ENCODE results near the gene LIMCH1. TPM values are rescaled to one million over a fixed set of nuclear protein-coding genes. Genes with fewer than 3 reads are reported as not detected.

Gene LIMCH1
- total and polyA plus RNA-seq, 8 donors, result 4.7 to 37.1 (median 17.4) TPM

DNA sequence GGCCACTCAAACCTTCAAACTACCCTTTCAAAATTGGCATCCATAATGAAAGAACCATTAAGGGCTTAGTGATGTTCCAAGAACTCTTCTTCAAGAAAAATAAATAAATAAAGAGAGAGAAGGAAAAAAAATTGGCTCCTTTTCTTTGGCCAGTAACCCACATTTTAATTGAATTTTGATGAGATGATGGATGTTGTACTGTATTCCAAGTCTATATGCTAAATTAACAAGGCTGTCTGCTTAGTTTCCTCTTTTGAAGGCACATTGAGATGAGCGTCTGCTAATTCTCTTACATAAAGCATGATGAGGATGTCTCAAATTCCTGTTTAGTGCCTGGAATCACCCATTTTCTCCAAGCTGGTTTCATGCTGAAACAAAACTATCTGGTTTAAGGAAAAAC, 177.2 kb downstream of the LIMCH1 start:
- intact Hi-C loops (cut with DNase I; ENCODE audit: low total_unique reads), result no loop called here
- H3K4me3 ChIP-seq, result no peak overlapping the region
- H3K27me3 ChIP-seq, result peaks cover 0 to 23% (median 0%) of the 10 kb centered on the region in 3 donors
- peaks cover 0 to 5% (median 0%) of the 10 kb centered on the region in 4 donors for H3K9me3 ChIP-seq
- H3K4me1 ChIP-seq, result no peaks in the 10 kb centered on the region
- H3K36me3 ChIP-seq, result no peaks in the 10 kb centered on the region
- WGBS, 5 donors, result 61 to 85% (median 83%) methylated on average over 1 of the region's 1 CpG
- TF ChIP-seq CTCF (IDR thresholded peaks at IDR 0.05), result no peak
- no peak for TF ChIP-seq EP300 (IDR thresholded peaks at IDR 0.05)
- TF ChIP-seq POLR2A (IDR thresholded peaks at IDR 0.05), result no peak
- no peak for TF ChIP-seq POLR2AphosphoS5 (IDR thresholded peaks at IDR 0.05)
- H3K27ac ChIP-seq, result no peak overlapping the region
- peak in 1 of 2 donors; percentile 9 for DNase-seq

DNA sequence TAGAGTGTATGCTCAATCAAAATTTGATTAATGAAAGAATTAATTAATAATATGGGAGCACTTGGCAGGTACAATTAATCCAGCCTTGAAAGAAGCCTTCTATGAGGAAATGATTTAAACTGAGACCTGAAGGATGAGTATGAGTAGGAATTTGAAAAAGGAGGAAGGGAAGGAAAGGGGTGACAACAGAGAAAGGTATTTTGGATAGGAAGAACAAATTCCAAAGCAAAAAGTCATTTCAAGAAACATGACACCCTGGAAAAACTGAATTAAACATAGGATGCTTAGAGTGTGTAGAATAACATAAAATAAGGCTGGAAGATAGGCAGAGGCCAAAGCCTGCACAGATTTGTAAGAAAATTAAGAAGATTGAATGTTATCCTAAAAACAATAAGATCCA, 180.9 kb downstream of the LIMCH1 start:
- no peak for DNase-seq
- Histone ChIP-seq H3K4me1 (no peaks in the 10 kb centered on the region), H3K36me3 (no peaks in the 10 kb centered on the region), H3K27me3 (peaks cover 0 to 43% (median 0%) of the 10 kb centered on the region in 3 donors), H3K9me3 (no peaks in the 10 kb centered on the region), H3K27ac (no peak overlapping the region), H3K4me3 (no peak overlapping the region)
- intact Hi-C loops (cut with DNase I; ENCODE audit: low total_unique reads), result no loop called here
- TF ChIP-seq POLR2AphosphoS5 (IDR thresholded peaks at IDR 0.05) (no peak), POLR2A (IDR thresholded peaks at IDR 0.05) (no peak), CTCF (IDR thresholded peaks at IDR 0.05) (no peak), EP300 (IDR thresholded peaks at IDR 0.05) (no peak)

- intact Hi-C loops (cut with DNase I; ENCODE audit: low total_unique reads), result no loop called here
- Histone ChIP-seq H3K9me3 (no peaks in the 10 kb centered on the region), H3K27ac (no peak overlapping the region), H3K4me3 (no peak overlapping the region), H3K36me3 (no peaks in the 10 kb centered on the region), H3K4me1 (no peaks in the 10 kb centered on the region), H3K27me3 (peaks cover 0 to 48% (median 0%) of the 10 kb centered on the region in 3 donors)
- TF ChIP-seq POLR2A (IDR thresholded peaks at IDR 0.05) (no peak), EP300 (IDR thresholded peaks at IDR 0.05) (no peak), CTCF (IDR thresholded peaks at IDR 0.05) (no peak), POLR2AphosphoS5 (IDR thresholded peaks at IDR 0.05) (no peak)
- 81 to 94% (median 86%) methylated on average over 2 of the region's 2 CpGs for WGBS, 5 donors
- DNase-seq, result no peak
These were observed 181.5 kb downstream of the LIMCH1 start for GRCh38 chr4:41719417-41719816.

DNA sequence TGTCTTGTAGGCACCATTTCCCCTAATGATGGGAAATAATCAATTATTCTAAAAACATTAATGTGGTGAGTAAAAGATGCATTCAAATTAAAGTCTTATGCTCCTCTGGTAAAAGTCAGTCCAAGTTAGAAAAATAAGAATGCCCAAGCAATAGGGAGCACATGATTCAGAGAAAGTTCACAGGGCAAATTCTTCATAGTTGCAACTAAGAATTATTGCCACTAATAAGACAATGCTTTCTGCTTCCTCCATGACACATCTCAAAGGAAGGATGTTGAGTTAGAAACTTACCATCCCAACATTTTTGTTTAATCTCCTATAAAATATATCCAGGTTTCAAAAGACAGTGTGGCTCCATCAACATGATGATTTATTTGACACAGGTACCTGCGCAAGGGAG, 184.2 kb downstream of the LIMCH1 start:
- 93 to 100% (median 96%) methylated on average over 1 of the region's 1 CpG for WGBS, 5 donors
- no peak for TF ChIP-seq CTCF (IDR thresholded peaks at IDR 0.05)
- TF ChIP-seq POLR2AphosphoS5 (IDR thresholded peaks at IDR 0.05), result no peak
- TF ChIP-seq POLR2A (IDR thresholded peaks at IDR 0.05), result no peak
- no peak for TF ChIP-seq EP300 (IDR thresholded peaks at IDR 0.05)
- intact Hi-C loops (cut with DNase I; ENCODE audit: low total_unique reads), result no loop called here
- Histone ChIP-seq H3K27ac (no peak overlapping the region), H3K4me1 (no peaks in the 10 kb centered on the region), H3K9me3 (peaks cover 0 to 21% (median 9%) of the 10 kb centered on the region in 4 donors), H3K4me3 (no peak overlapping the region), H3K36me3 (no peaks in the 10 kb centered on the region), H3K27me3 (peaks cover 0 to 45% (median 0%) of the 10 kb centered on the region in 3 donors)
- no peak for DNase-seq
